OCI-LY7 (cell line): Measurements from ENCODE around the gene PIK3R1. TPM values are rescaled to one million over a fixed set of nuclear protein-coding genes. Genes with fewer than 3 reads are reported as not detected.

Experiments used
- BruUV-seq: library from RNA; stranded (reverse); fragments of 400-500 nt; replicated peaks from 2 replicates; lab custom pipeline; 2021; lab: Mats Ljungman, UMichigan
- CTCF ChIA-PET: fragments of 300-600 bp; sonication (Branson Sonifier 250); formaldehyde crosslinking; loops from one replicate; lab custom pipeline; 2022; ENCODE audit warnings: antibody characterized with exemption; ENCODE audit not compliant: unreplicated experiment; lab: Charles Lee
- POLR2A ChIA-PET: fragments of 300-600 bp; sonication (Branson Sonifier 250); formaldehyde crosslinking; loops from one replicate; lab custom pipeline; 2022; ENCODE audit warnings: antibody characterized with exemption; lab: Charles Lee
- DNase-seq: peaks from one replicate; pipeline ENCODE4 v3.0.0-alpha.2; 2015; ENCODE audit warnings: low spot score
- H2AFZ ChIP-seq: fragments of 200-600 bp; sonication (generic), shearing (Covaris generic); 2 replicates; pipeline ENCODE4 v1.6.1; 2014; ENCODE audit warnings: mild to moderate bottlenecking, antibody characterized with exemption, low read length, moderate library complexity
- H3K27ac ChIP-seq: fragments of 200-600 bp; sonication (generic); 2 replicates; pipeline ENCODE4 v1.5.1; 2014; ENCODE audit warnings: mixed run types, low read depth, mild to moderate bottlenecking, moderate library complexity, low read length, inconsistent platforms; ENCODE audit not compliant: poor library complexity, severe bottlenecking
- H3K36me3 ChIP-seq: fragments of 200-600 bp; sonication (generic); 2 replicates; pipeline ENCODE4 v1.6.1; 2014; ENCODE audit warnings: mild to moderate bottlenecking, antibody characterized with exemption, low read length, moderate library complexity, mixed read lengths; ENCODE audit not compliant: insufficient read depth
- H3K4me1 ChIP-seq: fragments of 200-600 bp; sonication (generic); 2 replicates; pipeline ENCODE4 v1.5.1; 2014; ENCODE audit warnings: mild to moderate bottlenecking, low read length; ENCODE audit not compliant: insufficient read depth, poor library complexity, severe bottlenecking
- H3K4me2 ChIP-seq: fragments of 200-600 bp; sonication (generic); 2 replicates; pipeline ENCODE4 v1.6.1; 2014; ENCODE audit warnings: mild to moderate bottlenecking, low read length
- H3K4me3 ChIP-seq: fragments of 200-600 bp; sonication (generic); 2 replicates; pipeline ENCODE4 v1.5.1; 2014; ENCODE audit warnings: mild to moderate bottlenecking, low read depth, low read length; ENCODE audit not compliant: poor library complexity, severe bottlenecking
- H3K79me2 ChIP-seq: fragments of 200-600 bp; sonication (generic); 2 replicates; pipeline ENCODE4 v1.6.1; 2016; ENCODE audit warnings: low read depth, mild to moderate bottlenecking, low read length, moderate library complexity, mixed read lengths; ENCODE audit not compliant: insufficient read depth
- H3K9me2 ChIP-seq: fragments of 200-600 bp; sonication (generic); 2 replicates; pipeline ENCODE4 v1.6.1; 2016; ENCODE audit warnings: mild to moderate bottlenecking, low read length, mixed read lengths; ENCODE audit not compliant: insufficient read depth
- H3K9me3 ChIP-seq: fragments of 200-600 bp; sonication (generic); 2 replicates; pipeline ENCODE4 v1.6.1; 2014; ENCODE audit warnings: mild to moderate bottlenecking, mixed run types, low read length, mixed read lengths
- H4K20me1 ChIP-seq: fragments of 200-600 bp; sonication (generic); 2 replicates; pipeline ENCODE4 v1.6.1; 2014; ENCODE audit warnings: mild to moderate bottlenecking, antibody characterized with exemption, low read length, moderate library complexity, mixed read lengths; ENCODE audit not compliant: insufficient read depth
- CTCF ChIP-seq: fragments of 200-600 bp; sonication (generic); conservative IDR thresholded peaks from 2 replicates; pipeline ENCODE4 v1.5.1; 2014; ENCODE audit warnings: mild to moderate bottlenecking, antibody characterized with exemption, low read length, moderate library complexity, mixed read lengths
- EZH2phosphoT487 ChIP-seq: fragments of 200-600 bp; sonication (generic); IDR thresholded peaks from 2 replicates; pipeline ENCODE4 v1.6.1; 2018; ENCODE audit warnings: low read depth, borderline replicate concordance, mild to moderate bottlenecking, mixed run types, antibody characterized with exemption, low read length, moderate library complexity, mixed read lengths
- intact Hi-C: fragments of 100-400 bp; cut with micrococcal nuclease; formaldehyde crosslinking; loops from one replicate; pipeline ENCODE4 v1.10.0; 2022; ENCODE audit not compliant: unreplicated experiment
- total RNA-seq, 2 experiments: library from RNA; depleted of rRNA in 1 of 2; stranded (reverse); fragments of >200 nt in 1 of 2; shearing (Covaris generic) in 1 of 2; gene quantifications; 2 replicates each; pipeline ENCODE4 v1.2.3, GENCODE V29; 2014 to 2022

The PIK3R1 gene
- total RNA-seq, 2 experiments from 2014 or later = 15.8 to 43.4 TPM

- no TSS peak for BruUV-seq
- H3K79me2 ChIP-seq = peaks cover 25% of the 10 kb centered on the region; the same call in 1 of the 2 replicates
Observed at GRCh38 chr5:68265822-68266395, 50.4 kb downstream of the PIK3R1 start.

GRCh38 chr5:68266457-68266856 is 50.9 kb downstream of the PIK3R1 start:
- intact Hi-C loops = no loop called here
- ChIA-PET CTCF (no interaction called here), POLR2A (no interaction called here)
- H3K36me3 ChIP-seq = 0 out of 2 replicates have a peak, but pooled peaks cover 7% of the 10 kb centered on the region
- H3K9me3 ChIP-seq = no peaks in the 10 kb centered on the region
- H3K4me3 ChIP-seq = no peak overlapping the region
- no peak overlapping the region for H3K4me2 ChIP-seq
- no peak overlapping the region for H3K27ac ChIP-seq
- H3K79me2 ChIP-seq = peaks cover 25% of the 10 kb centered on the region; the same call in 1 of the 2 replicates
- DNase-seq = no peak
- H2AFZ ChIP-seq = no peak overlapping the region
- no TSS peak for BruUV-seq
- peaks cover 2% of the 10 kb centered on the region; the same call in 1 of the 2 replicates for H4K20me1 ChIP-seq
- no peak for TF ChIP-seq EZH2phosphoT487
- no peaks in the 10 kb centered on the region for H3K9me2 ChIP-seq
- no peaks in the 10 kb centered on the region for H3K4me1 ChIP-seq

More at GRCh38 chr5:68265822-68266395, 50.4 kb downstream of the PIK3R1 start:
- H3K27ac ChIP-seq = no peak overlapping the region
- ChIA-PET POLR2A (no interaction called here), CTCF (no interaction called here)
- no peak overlapping the region for H3K4me2 ChIP-seq
- no peak overlapping the region for H3K4me3 ChIP-seq
- no peak for DNase-seq
- intact Hi-C loops = no loop called here
- no peak for TF ChIP-seq EZH2phosphoT487
- no peaks in the 10 kb centered on the region for H3K4me1 ChIP-seq
- H4K20me1 ChIP-seq = no peaks in the 10 kb centered on the region; the same call in 1 of the 2 replicates
- no peaks in the 10 kb centered on the region for H3K9me3 ChIP-seq
- H3K9me2 ChIP-seq = no peaks in the 10 kb centered on the region
- H2AFZ ChIP-seq = no peak overlapping the region
- H3K36me3 ChIP-seq = 0 out of 2 replicates have a peak, but pooled peaks cover 7% of the 10 kb centered on the region

- Histone ChIP-seq H3K36me3 (0 out of 2 replicates have a peak, but pooled peaks cover 7% of the 10 kb centered on the region), H3K9me3 (no peaks in the 10 kb centered on the region), H2AFZ (no peak overlapping the region), H3K9me2 (no peaks in the 10 kb centered on the region), H3K4me1 (no peaks in the 10 kb centered on the region), H3K4me2 (no peak overlapping the region), H3K79me2 (peaks cover 25% of the 10 kb centered on the region; the same call in 1 of the 2 replicates), H4K20me1 (peaks cover 4% of the 10 kb centered on the region; the same call in 1 of the 2 replicates), H3K27ac (no peak overlapping the region), H3K4me3 (no peak overlapping the region)
- ChIA-PET POLR2A (interaction anchor here (0.7 kb wide), 1 partner anchor 14 kb away, joined by 3 read pairs; no protein-coding TSS in a partner anchor), CTCF (no interaction called here)
- TF ChIP-seq EZH2phosphoT487 (no peak), CTCF (no peak)
- DNase-seq = no peak
- no TSS peak for BruUV-seq
- intact Hi-C loops = no loop called here
Observed at GRCh38 chr5:68267066-68267465, 51.5 kb downstream of the PIK3R1 start.
